ENCODE data around the gene BAIAP2. TPM values are rescaled to one million over a fixed set of nuclear protein-coding genes. Genes with fewer than 3 reads are reported as not detected.
A peak's percentile ranks its signal among the peaks of the same experiment; 100 is the strongest.
"Not testable (repeated sequence)": the region's sequence is repeated elsewhere in the genome, so short reads cannot be mapped to it uniquely, and the experiment has no call there.

Gene BAIAP2
- total and polyA plus RNA-seq, 5 experiments from 2014 or later, result 2.2 to 11.7 (median 6.9) TPM

DNA sequence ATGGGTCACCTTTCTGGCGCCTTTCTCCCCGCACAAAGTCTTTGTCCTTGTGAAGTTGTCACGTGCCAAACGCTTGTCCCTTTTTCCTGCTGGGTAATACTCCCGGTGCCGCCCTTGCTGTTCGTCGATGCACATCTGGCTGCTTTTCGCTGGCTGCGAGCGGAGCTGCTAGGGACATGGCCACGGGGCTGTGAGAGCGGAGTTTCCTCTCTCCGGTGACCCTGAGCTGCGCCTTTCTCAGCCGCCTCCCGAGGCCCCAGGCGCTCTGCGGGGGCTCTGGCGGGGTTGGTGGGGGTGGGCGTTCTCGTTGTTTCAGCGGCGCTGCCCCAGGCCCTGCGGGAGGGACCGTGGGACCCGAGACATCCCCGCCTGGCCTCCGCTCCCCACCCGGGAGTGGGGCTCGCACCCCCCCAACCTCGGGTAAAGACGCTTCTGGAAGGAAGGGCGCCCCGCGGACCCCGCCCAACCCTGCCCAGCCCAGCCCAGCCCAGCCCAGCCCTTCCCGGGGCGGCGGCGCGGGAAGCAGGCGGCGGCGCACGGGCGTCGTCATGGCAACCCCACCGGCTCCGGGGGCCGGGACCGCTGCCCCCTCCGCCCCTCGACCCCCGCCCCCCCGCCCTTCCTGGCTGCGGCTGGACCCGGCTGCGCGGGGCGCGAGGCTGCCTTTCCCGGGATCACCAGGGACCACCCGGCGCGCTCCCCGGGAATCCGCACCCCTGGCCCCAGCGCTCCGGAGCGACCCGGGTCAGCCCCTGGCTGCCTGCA, 31.1 kb upstream of the BAIAP2 start:
- H3K9me3 Mint-ChIP-seq, result no peaks in the 10 kb centered on the region
- POLR2A ChIA-PET, result interaction anchor here (0.7 to 1.6 kb wide), 6 partner anchors 12 to 42 kb away, joined by 3 to 11 read pairs (median 4); partner anchors contain the start of gene CHMP6
- peaks cover 0 to 7% (median 0%) of the 10 kb centered on the region in 3 donors for H3K36me3 Mint-ChIP-seq
- DNase-seq (peak in 2 of 10 donors; percentile 18 to 21), ATAC-seq (peak in 1 of 2 donors; percentile 43)
- peaks cover 5 to 27% (median 19%) of the 10 kb centered on the region in 4 donors for H3K4me1 Mint-ChIP-seq
- peak overlapping the region; percentile 34 to 88 (median 65) for H3K4me3 Mint-ChIP-seq
- H3K27me3 Mint-ChIP-seq, result peaks cover 4 to 15% (median 9%) of the 10 kb centered on the region in 5 donors
- peak overlapping the region in 4 of 10 donors; percentile 16 to 86 (median 56) for H3K27ac Mint-ChIP-seq

DNA sequence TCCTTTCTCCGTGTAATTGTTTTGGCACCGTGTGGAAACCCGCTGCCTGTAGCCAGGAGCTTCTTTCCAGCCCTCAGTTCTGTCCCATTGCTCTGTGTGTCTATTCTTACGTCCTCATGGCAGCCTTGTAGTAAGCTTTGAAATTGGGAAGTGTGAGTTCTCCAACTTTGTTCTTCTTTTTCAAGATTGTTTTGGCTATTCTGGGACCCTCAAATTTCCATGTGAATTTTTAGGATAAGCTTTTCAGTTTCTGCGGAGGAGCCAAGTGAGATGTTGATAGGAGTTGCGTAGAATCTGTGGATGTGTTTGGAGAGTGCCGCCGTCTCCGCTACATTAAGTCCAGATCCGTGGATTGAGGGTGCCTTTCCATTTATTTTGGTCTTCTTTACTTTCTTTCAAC, 28.1 kb upstream of the BAIAP2 start:
- DNase-seq (no peak), ATAC-seq (no peak)
- Mint-ChIP-seq H3K4me3 (no peak overlapping the region), H3K27me3 (peaks cover 4 to 15% (median 9%) of the 10 kb centered on the region in 5 donors), H3K4me1 (peaks cover 6 to 28% (median 15%) of the 10 kb centered on the region in 4 donors), H3K27ac (peak overlapping the region in 1 of 10 donors; percentile 6), H3K36me3 (peaks cover 2 to 10% (median 6%) of the 10 kb centered on the region in 3 donors), H3K9me3 (peaks cover 0 to 10% (median 4%) of the 10 kb centered on the region in 9 donors)
- POLR2A ChIA-PET, result interaction anchor here (0.6 kb wide), 1 partner anchor 16 kb away, joined by 5 read pairs; no protein-coding TSS in a partner anchor

- POLR2A ChIA-PET, result interaction anchor here (1.2 kb wide), 1 partner anchor 10 kb away, joined by 4 read pairs; no protein-coding TSS in a partner anchor
- Mint-ChIP-seq H3K36me3 (peaks cover 2 to 13% (median 6%) of the 10 kb centered on the region in 3 donors), H3K9me3 (peaks cover 0 to 10% (median 4%) of the 10 kb centered on the region in 9 donors), H3K4me3 (no peak overlapping the region), H3K27me3 (peaks cover 4 to 15% (median 9%) of the 10 kb centered on the region in 5 donors), H3K4me1 (peaks cover 8 to 19% (median 12%) of the 10 kb centered on the region in 4 donors), H3K27ac (no peak overlapping the region)
- ATAC-seq, result no peak
- DNase-seq, result no peak
Observed at GRCh38 chr17:81008140-81008539, 26.8 kb upstream of the BAIAP2 start.

DNA sequence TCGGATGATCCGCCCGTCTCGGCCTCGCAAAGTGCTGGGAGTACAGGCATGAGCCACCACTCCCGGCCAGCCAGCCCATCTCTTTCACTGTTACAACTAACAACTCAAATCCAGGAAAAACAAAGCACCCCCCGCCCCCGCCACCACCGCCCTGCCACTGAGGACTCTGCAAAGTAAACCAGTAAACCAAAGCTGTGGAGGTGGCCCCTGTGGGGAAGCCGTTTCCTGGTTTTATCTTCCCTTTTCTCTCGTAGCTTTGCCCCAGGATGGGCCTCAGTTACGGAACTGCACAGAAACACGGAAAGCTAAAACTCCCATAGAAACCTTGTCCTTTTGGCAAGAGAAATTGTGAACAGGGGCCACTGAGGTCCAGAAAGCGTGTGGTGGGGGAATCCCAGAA, 25.8 kb upstream of the BAIAP2 start:
- peaks cover 5 to 15% (median 8%) of the 10 kb centered on the region in 4 donors for H3K4me1 Mint-ChIP-seq
- peaks cover 0 to 10% (median 4%) of the 10 kb centered on the region in 9 donors for H3K9me3 Mint-ChIP-seq
- ATAC-seq (no peak), DNase-seq (no peak)
- H3K27me3 Mint-ChIP-seq, result peaks cover 4 to 11% (median 9%) of the 10 kb centered on the region in 5 donors
- H3K36me3 Mint-ChIP-seq, result peaks cover 2 to 13% (median 6%) of the 10 kb centered on the region in 3 donors
- no peak overlapping the region for H3K27ac Mint-ChIP-seq
- no peak overlapping the region for H3K4me3 Mint-ChIP-seq
- POLR2A ChIA-PET, result interaction anchor here (1.0 to 1.2 kb wide), 2 partner anchors 9 to 11 kb away, joined by 4 read pairs; no protein-coding TSS in a partner anchor

DNA sequence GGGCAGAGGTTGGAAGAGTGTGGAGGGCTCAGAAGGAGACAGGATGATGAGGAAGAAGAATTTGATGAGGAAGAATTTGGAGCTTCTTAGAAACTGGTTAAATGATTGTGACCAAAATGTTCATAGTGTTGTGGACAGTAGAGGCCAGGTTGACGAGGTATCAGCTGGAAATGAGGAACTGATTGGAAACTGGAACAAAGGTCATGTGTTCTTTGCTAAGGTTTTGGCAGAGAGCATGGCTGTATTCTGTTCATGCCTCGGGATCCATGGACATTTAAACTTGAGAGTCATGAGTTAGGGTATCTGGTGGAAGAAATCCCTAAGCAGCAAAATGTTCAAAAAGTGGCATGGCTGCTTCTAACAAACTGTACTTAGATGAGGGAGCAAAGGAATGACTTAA, 24.0 kb upstream of the BAIAP2 start:
- Mint-ChIP-seq H3K36me3 (peaks cover 2 to 13% (median 6%) of the 10 kb centered on the region in 3 donors), H3K4me1 (peaks cover 0 to 8% (median 2%) of the 10 kb centered on the region in 4 donors), H3K4me3 (no peak overlapping the region), H3K27me3 (peaks cover 0 to 7% (median 3%) of the 10 kb centered on the region in 5 donors), H3K9me3 (peaks cover 0 to 10% (median 4%) of the 10 kb centered on the region in 9 donors), H3K27ac (no peak overlapping the region)
- POLR2A ChIA-PET, result interaction anchor here (1.7 kb wide), 1 partner anchor 8 kb away, joined by 4 read pairs; no protein-coding TSS in a partner anchor
- no peak for DNase-seq
- ATAC-seq, result no peak

DNA sequence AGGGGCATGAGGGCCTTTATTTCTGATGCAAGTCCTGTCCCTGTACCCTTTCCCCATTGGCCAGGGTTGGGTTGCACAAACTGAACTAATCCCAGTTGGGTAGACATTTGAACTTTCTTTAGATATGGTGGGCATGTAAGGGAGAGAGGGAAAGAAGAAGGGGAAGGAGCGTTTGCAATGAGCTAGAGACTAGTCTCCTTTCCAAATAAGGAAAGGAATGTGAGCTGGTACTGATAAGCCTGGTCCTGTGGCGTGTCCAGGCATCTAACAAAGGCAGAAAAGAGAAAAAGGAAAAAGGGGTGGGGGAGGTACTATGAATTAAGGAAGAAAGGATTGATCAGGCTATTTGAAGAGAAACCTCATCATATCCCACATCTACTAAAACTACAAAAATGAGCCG, 23.0 kb upstream of the BAIAP2 start:
- POLR2A ChIA-PET, result interaction anchor here (0.7 kb wide), 1 partner anchor 109 kb away, joined by 5 read pairs; no protein-coding TSS in a partner anchor
- no peak overlapping the region for H3K4me3 Mint-ChIP-seq
- peaks cover 2 to 16% (median 6%) of the 10 kb centered on the region in 3 donors for H3K36me3 Mint-ChIP-seq
- H3K27ac Mint-ChIP-seq, result peak overlapping the region in 2 of 10 donors; percentile 24 to 68
- ATAC-seq (no peak), DNase-seq (no peak)
- peaks cover 0 to 13% (median 5%) of the 10 kb centered on the region in 4 donors for H3K4me1 Mint-ChIP-seq
- peaks cover 0 to under 1% (median 0%) of the 10 kb centered on the region in 5 donors for H3K27me3 Mint-ChIP-seq
- H3K9me3 Mint-ChIP-seq, result peaks cover 0 to 12% (median 4%) of the 10 kb centered on the region in 9 donors

- Mint-ChIP-seq H3K4me1 (peaks cover 3 to 19% (median 10%) of the 10 kb centered on the region in 4 donors), H3K36me3 (peaks cover 2 to 16% (median 6%) of the 10 kb centered on the region in 3 donors), H3K27ac (peak overlapping the region in 1 of 10 donors; percentile 39), H3K4me3 (no peak overlapping the region), H3K9me3 (peaks cover 0 to 13% (median 4%) of the 10 kb centered on the region in 9 donors), H3K27me3 (no peaks in the 10 kb centered on the region)
- DNase-seq, result no peak
- POLR2A ChIA-PET, result interaction anchor here (0.7 kb wide), 1 partner anchor 110 kb away, joined by 5 read pairs; no protein-coding TSS in a partner anchor
- ATAC-seq, result no peak
Observed at GRCh38 chr17:81012574-81013447, 22.1 kb upstream of the BAIAP2 start.

DNA sequence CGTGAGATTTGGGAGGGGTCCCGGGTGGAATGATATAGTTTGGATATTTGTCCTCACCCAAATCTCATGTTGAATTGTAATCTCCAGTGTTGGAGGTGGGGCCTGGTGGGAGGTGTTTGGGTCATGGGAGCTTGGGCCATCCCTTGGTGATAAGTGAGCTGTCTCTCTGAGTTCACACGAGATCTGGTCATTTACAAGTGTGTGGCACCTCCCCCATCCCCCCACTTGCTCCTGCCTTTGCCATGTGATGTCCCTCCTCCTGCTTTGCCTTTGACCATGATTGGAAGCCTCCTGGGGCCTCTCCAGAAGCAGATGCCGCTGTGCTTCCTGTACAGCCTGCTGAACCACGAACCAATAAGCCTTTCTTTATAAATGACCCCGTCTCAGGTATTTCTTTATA, 21.3 kb upstream of the BAIAP2 start:
- no peak for DNase-seq

GRCh38 chr17:81015136-81015535, 19.8 kb upstream of the BAIAP2 start:
- H3K27ac Mint-ChIP-seq, result peak overlapping the region in 3 of 10 donors; percentile 71 to 97 (median 75)

More for the DNA sequence above, 21.3 kb upstream of the BAIAP2 start:
- Mint-ChIP-seq H3K9me3 (peaks cover 0 to 13% (median 4%) of the 10 kb centered on the region in 9 donors), H3K4me1 (peaks cover 12 to 27% (median 17%) of the 10 kb centered on the region in 4 donors), H3K27ac (peak overlapping the region in 2 of 10 donors; percentile 8 to 56), H3K4me3 (no peak overlapping the region), H3K36me3 (peaks cover 2 to 16% (median 6%) of the 10 kb centered on the region in 3 donors), H3K27me3 (no peaks in the 10 kb centered on the region)
- ATAC-seq, result no peak
- POLR2A ChIA-PET, result no interaction called here

GRCh38 chr17:81016575-81016974, 18.4 kb upstream of the BAIAP2 start:
- POLR2A ChIA-PET, result interaction anchor here (0.9 to 2.3 kb wide), 5 partner anchors 12 to 562 kb away, joined by 3 to 29 read pairs (median 6); partner anchors contain the start of gene CHMP6
- DNase-seq, result no peak
- H3K9me3 Mint-ChIP-seq, result peaks cover 0 to 5% (median 0%) of the 10 kb centered on the region in 9 donors
- H3K4me1 Mint-ChIP-seq, result peaks cover 20 to 41% (median 31%) of the 10 kb centered on the region in 4 donors
- H3K36me3 Mint-ChIP-seq, result peaks cover 0 to 9% (median 2%) of the 10 kb centered on the region in 3 donors
- H3K27ac Mint-ChIP-seq, result peak overlapping the region; percentile 44 to 99 (median 94)
- no peak for ATAC-seq
- H3K27me3 Mint-ChIP-seq, result no peaks in the 10 kb centered on the region
- peak overlapping the region in 7 of 10 donors; percentile 11 to 57 (median 36) for H3K4me3 Mint-ChIP-seq

More at GRCh38 chr17:81015136-81015535, 19.8 kb upstream of the BAIAP2 start:
- no peak for ATAC-seq
- Mint-ChIP-seq H3K4me3 (no peak overlapping the region), H3K4me1 (peaks cover 20 to 41% (median 29%) of the 10 kb centered on the region in 4 donors), H3K9me3 (peaks cover 0 to 13% (median 4%) of the 10 kb centered on the region in 9 donors), H3K36me3 (peaks cover 2 to 15% (median 6%) of the 10 kb centered on the region in 3 donors), H3K27me3 (no peaks in the 10 kb centered on the region)
- POLR2A ChIA-PET, result interaction anchor here (1.0 kb wide), 1 partner anchor 10 kb away, joined by 4 read pairs; no protein-coding TSS in a partner anchor
- DNase-seq, result no peak

DNA sequence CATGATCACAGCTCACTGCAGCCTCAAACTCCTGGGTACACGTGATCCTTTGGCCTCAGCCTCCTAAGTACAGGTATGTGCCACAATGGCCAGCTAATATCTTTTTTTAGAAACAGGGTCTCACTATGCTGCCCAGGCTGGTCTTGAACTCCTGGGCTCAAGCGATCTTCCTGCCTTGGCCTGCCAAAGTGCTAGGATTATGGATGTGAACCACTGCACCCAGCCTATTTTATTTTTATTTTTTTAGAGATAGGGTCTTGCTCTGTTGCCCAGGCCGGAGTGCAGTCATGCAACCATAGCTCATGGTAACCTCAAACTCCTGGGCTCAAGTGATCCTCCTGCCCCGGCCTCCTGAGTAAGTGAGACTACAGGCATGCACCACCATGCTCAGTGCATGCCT, 17.6 kb upstream of the BAIAP2 start:
- H3K27ac Mint-ChIP-seq, result peak overlapping the region; percentile 95 to 99 (median 97)
- H3K9me3 Mint-ChIP-seq, H3K36me3 Mint-ChIP-seq, ATAC-seq, H3K27me3 Mint-ChIP-seq, DNase-seq: not testable (repeated sequence)
- POLR2A ChIA-PET, result interaction anchor here (0.7 to 2.3 kb wide), 11 partner anchors 11 to 1432 kb away, joined by 3 to 29 read pairs (median 6); partner anchors contain the start of genes BAIAP2, CHMP6, NDUFAF8 and TEPSIN
- H3K4me1 Mint-ChIP-seq, result peaks cover 16 to 41% (median 32%) of the 10 kb centered on the region in 4 donors
- peak overlapping the region in 9 of 10 donors; percentile 7 to 95 (median 83) for H3K4me3 Mint-ChIP-seq

Measured in naive thymus-derived CD8-positive, alpha-beta T cell (primary cell).